Osteoblast (primary cell): ENCODE data around the gene EEF1A2. TPM values are rescaled to one million over a fixed set of nuclear protein-coding genes. Genes with fewer than 3 reads are reported as not detected.

ENCODE experiments used
- DNase-seq: peaks from one replicate; pipeline ENCODE4 v3.0.0; 2011; ENCODE audit warnings: low spot score, mixed read lengths; ENCODE audit not compliant: insufficient read length; ENCODE audit errors: missing footprints
- H2AFZ ChIP-seq: 2 replicates; pipeline ENCODE4 v1.6.0; 2011; ENCODE audit warnings: mild to moderate bottlenecking, low read length
- H3K27ac ChIP-seq: 2 replicates; pipeline ENCODE4 v1.5.1; 2011; ENCODE audit warnings: mild to moderate bottlenecking, low read depth, low read length, moderate library complexity
- H3K27me3 ChIP-seq: 2 replicates; pipeline ENCODE4 v1.6.0; 2012; ENCODE audit warnings: mild to moderate bottlenecking, control low read depth, inconsistent platforms, low read length, moderate library complexity; ENCODE audit not compliant: insufficient read depth
- H3K36me3 ChIP-seq: 2 replicates; pipeline ENCODE4 v1.5.1; 2011; ENCODE audit warnings: mild to moderate bottlenecking, low read length, control low read depth, moderate library complexity; ENCODE audit not compliant: insufficient read depth
- H3K4me1 ChIP-seq: 2 replicates; pipeline ENCODE4 v1.5.1; 2011; ENCODE audit warnings: mild to moderate bottlenecking, low read length, control low read depth, moderate library complexity; ENCODE audit not compliant: insufficient read depth
- H3K4me2 ChIP-seq: 2 replicates; pipeline ENCODE4 v1.6.0; 2011; ENCODE audit warnings: mild to moderate bottlenecking, low read length; ENCODE audit not compliant: insufficient read depth
- H3K4me3 ChIP-seq: fragments of 200-600 bp; sonication (generic); 3 replicates; pipeline ENCODE4 v1.5.1; 2012; ENCODE audit warnings: mild to moderate bottlenecking, low read length, inconsistent platforms; ENCODE audit not compliant: insufficient read depth
- H3K79me2 ChIP-seq: 2 replicates; pipeline ENCODE4 v1.6.0; 2012; ENCODE audit warnings: mild to moderate bottlenecking, low read length, control low read depth, inconsistent platforms; ENCODE audit not compliant: insufficient read depth
- H3K9me3 ChIP-seq: 2 replicates; pipeline ENCODE4 v1.5.1; 2011; ENCODE audit warnings: low read depth, low read length, control low read depth
- H4K20me1 ChIP-seq: 2 replicates; pipeline ENCODE4 v1.6.0; 2012; ENCODE audit warnings: mild to moderate bottlenecking, low read length, control low read depth; ENCODE audit not compliant: insufficient read depth
- CTCF ChIP-seq: IDR thresholded peaks from 2 replicates; pipeline ENCODE4 v1.5.1; 2011; ENCODE audit warnings: mild to moderate bottlenecking, low read depth, low read length, moderate library complexity; ENCODE audit errors: extremely low read depth
- total RNA-seq: library from RNA; depleted of rRNA; stranded (reverse); fragments of >200 nt; gene quantifications from 2 replicates; pipeline ENCODE4 v1.2.3, GENCODE V29; 2012

EEF1A2 gene
- total RNA-seq, 1 donor: not detected

- Histone ChIP-seq H4K20me1 (no peaks in the 10 kb centered on the region), H3K27ac (no peak overlapping the region), H3K9me3 (no peaks in the 10 kb centered on the region), H3K36me3 (no peaks in the 10 kb centered on the region), H3K4me1 (no peaks in the 10 kb centered on the region), H3K4me3 (no peak overlapping the region), H3K27me3 (peaks cover 19% of the 10 kb centered on the region), H3K4me2 (no peak overlapping the region), H2AFZ (no peak overlapping the region), H3K79me2 (no peaks in the 10 kb centered on the region)
- DNase-seq: no peak
- TF ChIP-seq CTCF: no peak
These were observed 33.3 kb downstream of the EEF1A2 start for GRCh38 chr20:63465380-63466249.

- Histone ChIP-seq H3K27ac (no peak overlapping the region), H3K4me1 (no peaks in the 10 kb centered on the region), H3K36me3 (no peaks in the 10 kb centered on the region), H3K79me2 (no peaks in the 10 kb centered on the region), H2AFZ (no peak overlapping the region), H4K20me1 (no peaks in the 10 kb centered on the region), H3K27me3 (peaks cover 15% of the 10 kb centered on the region), H3K9me3 (no peaks in the 10 kb centered on the region), H3K4me2 (no peak overlapping the region), H3K4me3 (no peak overlapping the region)
- TF ChIP-seq CTCF: no peak
- DNase-seq: no peak
These were observed 34.6 kb downstream of the EEF1A2 start for GRCh38 chr20:63464289-63464635.

GRCh38 chr20:63463400-63464288 lies 35.2 kb downstream of the EEF1A2 start:
- Histone ChIP-seq H3K4me2 (no peak overlapping the region), H3K9me3 (no peaks in the 10 kb centered on the region), H3K4me1 (no peaks in the 10 kb centered on the region), H3K79me2 (no peaks in the 10 kb centered on the region), H3K27me3 (peaks cover 15% of the 10 kb centered on the region), H2AFZ (no peak overlapping the region), H3K36me3 (no peaks in the 10 kb centered on the region), H4K20me1 (no peaks in the 10 kb centered on the region), H3K27ac (no peak overlapping the region), H3K4me3 (no peak overlapping the region)
- TF ChIP-seq CTCF: no peak
- DNase-seq: no peak

DNA sequence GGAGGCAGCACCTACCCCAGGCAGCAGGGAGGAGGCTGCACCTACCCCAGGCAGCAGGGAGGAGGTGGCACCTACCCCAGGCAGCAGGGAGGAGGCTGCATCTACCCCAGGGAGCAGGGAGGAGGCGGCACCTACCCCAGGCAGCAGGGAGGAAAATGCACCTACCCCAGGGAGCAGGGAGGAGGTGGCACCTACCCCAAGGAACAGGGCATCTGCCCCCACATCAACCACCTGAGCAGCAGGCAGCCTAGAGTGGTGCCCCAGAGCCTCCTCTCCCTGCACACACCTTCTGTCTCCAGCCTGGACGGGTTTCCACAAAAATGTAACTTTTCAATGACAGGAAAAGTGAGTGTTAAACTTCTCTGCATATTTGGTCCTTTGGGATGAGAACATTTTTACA lies 36.6 kb downstream of the EEF1A2 start:
- Histone ChIP-seq H3K4me2 (no peak overlapping the region), H3K27me3 (peaks cover 14% of the 10 kb centered on the region), H3K36me3 (no peaks in the 10 kb centered on the region), H2AFZ (no peak overlapping the region), H3K79me2 (no peaks in the 10 kb centered on the region), H3K4me3 (no peak overlapping the region), H3K4me1 (no peaks in the 10 kb centered on the region), H3K27ac (no peak overlapping the region), H4K20me1 (no peaks in the 10 kb centered on the region), H3K9me3 (no peaks in the 10 kb centered on the region)
- DNase-seq: no peak
- TF ChIP-seq CTCF: no peak
